ENCODE measurements around the gene GDF15. TPM values are rescaled to one million over a fixed set of nuclear protein-coding genes. Genes with fewer than 3 reads are reported as not detected.
"Not testable (repeated sequence)": the region's sequence is repeated elsewhere in the genome, so short reads cannot be mapped to it uniquely, and the experiment has no call there.

The GDF15 gene
- total RNA-seq, 2 donors from 2014 or later = 1.1 to 2.7 TPM

- TF ChIP-seq, protein P1, sequence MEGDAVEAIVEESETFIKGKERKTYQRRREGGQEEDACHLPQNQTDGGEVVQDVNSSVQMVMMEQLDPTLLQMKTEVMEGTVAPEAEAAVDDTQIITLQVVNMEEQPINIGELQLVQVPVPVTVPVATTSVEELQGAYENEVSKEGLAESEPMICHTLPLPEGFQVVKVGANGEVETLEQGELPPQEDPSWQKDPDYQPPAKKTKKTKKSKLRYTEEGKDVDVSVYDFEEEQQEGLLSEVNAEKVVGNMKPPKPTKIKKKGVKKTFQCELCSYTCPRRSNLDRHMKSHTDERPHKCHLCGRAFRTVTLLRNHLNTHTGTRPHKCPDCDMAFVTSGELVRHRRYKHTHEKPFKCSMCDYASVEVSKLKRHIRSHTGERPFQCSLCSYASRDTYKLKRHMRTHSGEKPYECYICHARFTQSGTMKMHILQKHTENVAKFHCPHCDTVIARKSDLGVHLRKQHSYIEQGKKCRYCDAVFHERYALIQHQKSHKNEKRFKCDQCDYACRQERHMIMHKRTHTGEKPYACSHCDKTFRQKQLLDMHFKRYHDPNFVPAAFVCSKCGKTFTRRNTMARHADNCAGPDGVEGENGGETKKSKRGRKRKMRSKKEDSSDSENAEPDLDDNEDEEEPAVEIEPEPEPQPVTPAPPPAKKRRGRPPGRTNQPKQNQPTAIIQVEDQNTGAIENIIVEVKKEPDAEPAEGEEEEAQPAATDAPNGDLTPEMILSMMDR (IDR thresholded peaks at IDR 0.05) = no peak
- Histone ChIP-seq H3K27me3 (no peaks in the 10 kb centered on the region), H3K36me3 (peaks cover 51% of the 10 kb centered on the region), H3K4me1 (no peaks in the 10 kb centered on the region), H3K4me3 (no peak overlapping the region), H3K9me3 (no peaks in the 10 kb centered on the region), H3K27ac (no peak overlapping the region)
- DNase-seq (ENCODE audit: low spot score) = no peak
These were observed 28.9 kb upstream of the GDF15 start for GRCh38 chr19:18357041-18357440.

GRCh38 chr19:18361646-18362045 is 24.3 kb upstream of the GDF15 start:
- Histone ChIP-seq H3K27me3 (no peaks in the 10 kb centered on the region), H3K9me3 (no peaks in the 10 kb centered on the region), H3K4me1 (peaks cover 0 to 16% of the 10 kb centered on the region in 2 donors), H3K27ac (no peak overlapping the region), H3K36me3 (peaks cover 47% of the 10 kb centered on the region), H3K4me3 (no peak overlapping the region)
- no peak for DNase-seq (ENCODE audit: low spot score)
- TF ChIP-seq, protein P1 (IDR thresholded peaks at IDR 0.05) = no peak

DNA sequence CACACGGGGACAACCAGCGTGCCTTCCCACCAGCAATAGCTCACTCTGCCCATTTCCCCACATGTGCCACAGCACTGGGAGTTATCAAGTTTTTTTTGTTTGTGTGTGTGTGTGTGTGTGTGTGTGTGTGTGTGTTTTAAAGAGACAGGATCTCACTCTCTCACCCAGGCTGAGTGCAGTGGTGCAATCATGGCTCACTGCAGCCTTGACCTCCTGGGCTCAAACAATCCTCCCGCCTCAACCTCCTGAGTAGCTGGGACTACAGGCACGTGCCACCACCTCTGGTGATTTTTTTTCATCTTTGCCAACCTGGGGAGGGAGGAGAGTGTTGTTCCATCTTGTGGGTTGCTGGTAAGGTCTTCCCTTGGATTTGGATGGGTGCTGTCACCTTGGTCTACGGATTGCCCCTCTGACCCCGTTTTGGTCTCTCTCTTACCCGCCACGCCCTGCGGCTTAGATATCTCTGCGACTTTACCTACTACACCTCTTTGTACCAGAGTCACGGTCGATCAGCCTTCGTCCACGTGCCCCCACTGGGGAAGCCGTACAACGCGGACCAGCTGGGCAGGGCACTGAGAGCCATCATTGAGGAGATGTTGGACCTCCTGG is 22.9 kb upstream of the GDF15 start:
- peaks cover 0 to 16% of the 10 kb centered on the region in 2 donors for H3K4me1 ChIP-seq
- no peaks in the 10 kb centered on the region for H3K9me3 ChIP-seq
- no peak for DNase-seq (ENCODE audit: low spot score)
- H3K27me3 ChIP-seq = no peaks in the 10 kb centered on the region
- TF ChIP-seq, protein P1 (IDR thresholded peaks at IDR 0.05) = no peak
- H3K4me3 ChIP-seq = no peak overlapping the region
- H3K36me3 ChIP-seq = peaks cover 33% of the 10 kb centered on the region
- H3K27ac ChIP-seq = no peak overlapping the region

GRCh38 chr19:18363787-18364186 is 22.2 kb upstream of the GDF15 start:
- peaks cover 25% of the 10 kb centered on the region for H3K36me3 ChIP-seq
- peak overlapping the region in 1 of 2 donors; percentile 65 for H3K27ac ChIP-seq
- peaks cover 0 to 16% of the 10 kb centered on the region in 2 donors for H3K4me1 ChIP-seq
- TF ChIP-seq, protein P1 (IDR thresholded peaks at IDR 0.05) = no peak
- H3K9me3 ChIP-seq = no peaks in the 10 kb centered on the region
- no peaks in the 10 kb centered on the region for H3K27me3 ChIP-seq
- H3K4me3 ChIP-seq = no peak overlapping the region
- no peak for DNase-seq (ENCODE audit: low spot score)

DNA sequence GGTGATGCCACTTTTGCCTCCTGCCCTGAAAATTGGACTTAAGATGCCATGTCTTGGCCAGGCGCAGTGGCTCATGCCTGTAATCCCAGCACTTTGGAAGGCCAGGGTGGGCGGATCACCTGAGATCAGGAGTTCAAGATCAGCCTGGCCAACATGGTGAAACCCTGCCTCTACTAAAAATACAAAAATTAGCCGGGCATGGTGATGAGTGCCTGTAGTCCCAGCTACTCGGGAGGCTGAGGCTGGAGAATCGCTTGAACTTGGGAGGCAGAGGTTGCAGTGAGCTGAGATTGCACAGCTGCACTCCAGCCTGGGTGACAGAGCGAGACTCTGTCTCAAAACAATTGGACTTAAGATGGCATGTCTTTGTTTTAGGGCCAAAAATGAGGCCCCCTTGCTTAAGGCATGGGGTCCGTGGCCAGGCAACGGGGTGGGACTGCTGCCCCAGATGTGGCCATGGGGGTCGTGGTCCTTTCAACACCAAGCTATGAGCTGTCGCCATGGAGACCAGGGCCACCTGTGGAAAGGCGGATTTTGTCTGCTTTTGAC is 21.6 kb upstream of the GDF15 start:
- Histone ChIP-seq H3K27ac (peak overlapping the region; percentile 65 to 76), H3K4me3 (peak overlapping the region in 1 of 2 donors; percentile 4), H3K36me3 (peaks cover 20% of the 10 kb centered on the region), H3K4me1 (peaks cover 0 to 16% of the 10 kb centered on the region in 2 donors)
- not testable (repeated sequence) for DNase-seq (ENCODE audit: low spot score); H3K27me3 ChIP-seq; H3K9me3 ChIP-seq

GRCh38 chr19:18364826-18365528 is 21.0 kb upstream of the GDF15 start:
- Histone ChIP-seq H3K4me3 (peak overlapping the region in 1 of 2 donors; percentile 4), H3K36me3 (peaks cover 17% of the 10 kb centered on the region), H3K9me3 (no peaks in the 10 kb centered on the region), H3K4me1 (peaks cover 0 to 16% of the 10 kb centered on the region in 2 donors), H3K27me3 (no peaks in the 10 kb centered on the region), H3K27ac (peak overlapping the region; percentile 65 to 76)
- TF ChIP-seq, protein P1 (IDR thresholded peaks at IDR 0.05) = no peak
- peak; percentile 78 for DNase-seq (ENCODE audit: low spot score)
